WTC11 (cell line): Measurements from ENCODE around the gene ZFR2. TPM values are rescaled to one million over a fixed set of nuclear protein-coding genes. Genes with fewer than 3 reads are reported as not detected.

ENCODE experiments used
- ATAC-seq: fragments of 200-7000 bp; cut with Tn5 transposase; 2 replicates; pipeline ENCODE4 v1.10.0; 2021; ENCODE audit warnings: mild to moderate bottlenecking, moderate library complexity
- CTCF ChIA-PET: fragments of 300-600 bp; sonication (Branson Sonifier 250); formaldehyde crosslinking; loops from one replicate; lab custom pipeline; 2021; ENCODE audit warnings: antibody characterized with exemption; lab: Charles Lee
- POLR2A ChIA-PET: fragments of 350-600 bp; sonication (Branson Sonifier 250); formaldehyde crosslinking; loops from one replicate; lab custom pipeline; 2021; ENCODE audit warnings: antibody characterized with exemption; lab: Charles Lee
- DNase-seq: peaks from one replicate; pipeline ENCODE4 v3.0.0; 2021; ENCODE audit warnings: low spot score
- H3K27ac Mint-ChIP-seq: 2 replicates; pipeline ENCODE4 v1.8.0; 2021; ENCODE audit warnings: mixed read lengths
- H3K27me3 Mint-ChIP-seq: 2 replicates; pipeline ENCODE4 v1.8.0; 2021; ENCODE audit warnings: low read depth, mild to moderate bottlenecking, moderate library complexity, mixed read lengths
- H3K36me3 Mint-ChIP-seq: 2 replicates; pipeline ENCODE4 v1.8.0; 2021; ENCODE audit warnings: mixed read lengths
- H3K4me1 Mint-ChIP-seq: 2 replicates; pipeline ENCODE4 v1.8.0; 2022; ENCODE audit warnings: mixed read lengths
- H3K4me3 Mint-ChIP-seq: 2 replicates; pipeline ENCODE4 v1.8.0; 2021; ENCODE audit warnings: mild to moderate bottlenecking, moderate library complexity, mixed read lengths
- H3K9me3 Mint-ChIP-seq: 2 replicates; pipeline ENCODE4 v1.8.0; 2021; ENCODE audit warnings: mixed read lengths
- ATF6 ChIP-seq: sonication (generic); formaldehyde crosslinking; IDR thresholded peaks from 2 replicates; pipeline ENCODE4 v1.8.1; 2023; ENCODE audit warnings: mild to moderate bottlenecking, missing genetic modification reagents
- ETV6 ChIP-seq: sonication (generic); formaldehyde crosslinking; IDR thresholded peaks from 2 replicates; pipeline ENCODE4 v1.8.1; 2022; ENCODE audit warnings: mild to moderate bottlenecking, missing genetic modification reagents
- FOXP1 ChIP-seq: sonication (generic); formaldehyde crosslinking; IDR thresholded peaks from 2 replicates; pipeline ENCODE4 v1.8.0; 2022; ENCODE audit warnings: missing genetic modification reagents, mild to moderate bottlenecking, moderate library complexity, borderline replicate concordance
- NFE2L1 ChIP-seq: sonication (generic); formaldehyde crosslinking; IDR thresholded peaks from 2 replicates; pipeline ENCODE4 v1.8.1; 2023; ENCODE audit warnings: missing genetic modification reagents
- RELA ChIP-seq: sonication (generic); formaldehyde crosslinking; IDR thresholded peaks from 2 replicates; pipeline ENCODE4 v1.8.1; 2022; ENCODE audit warnings: missing genetic modification reagents, mild to moderate bottlenecking, borderline replicate concordance
- TP53 ChIP-seq: sonication (generic); formaldehyde crosslinking; IDR thresholded peaks from 2 replicates; pipeline ENCODE4 v1.8.1; 2023; ENCODE audit warnings: mild to moderate bottlenecking, missing genetic modification reagents
- USF1 ChIP-seq: sonication (generic); formaldehyde crosslinking; IDR thresholded peaks from 2 replicates; pipeline ENCODE4 v1.8.0; 2022; ENCODE audit warnings: mild to moderate bottlenecking, missing genetic modification reagents
- ZNF121 ChIP-seq: sonication (generic); formaldehyde crosslinking; IDR thresholded peaks from 2 replicates; pipeline ENCODE4 v1.8.0; 2023; ENCODE audit warnings: missing genetic modification reagents
- ZNF219 ChIP-seq: sonication (generic); formaldehyde crosslinking; IDR thresholded peaks from 2 replicates; pipeline ENCODE4 v1.8.0; 2023; ENCODE audit warnings: missing genetic modification reagents, mild to moderate bottlenecking, borderline replicate concordance
- ZNF423 ChIP-seq: fragments of 250-450 bp; sonication (Bioruptor Pico); IDR thresholded peaks from 2 replicates; pipeline ENCODE4 v2.1.2; 2022; ENCODE audit warnings: mild to moderate bottlenecking, moderate library complexity
- total RNA-seq: library from RNA; stranded (reverse); gene quantifications from 3 replicates; pipeline ENCODE4 v1.2.3, GENCODE V29; 2021
- TF ChIP-seq, protein P1 (sequence below): sonication (generic); formaldehyde crosslinking; IDR thresholded peaks from 2 replicates; pipeline ENCODE4 v1.8.1; 2023; ENCODE audit warnings: mild to moderate bottlenecking, missing genetic modification reagents, borderline replicate concordance

The ZFR2 gene
- total RNA-seq, 1 experiment from 2014 or later = 17.5 TPM

DNA sequence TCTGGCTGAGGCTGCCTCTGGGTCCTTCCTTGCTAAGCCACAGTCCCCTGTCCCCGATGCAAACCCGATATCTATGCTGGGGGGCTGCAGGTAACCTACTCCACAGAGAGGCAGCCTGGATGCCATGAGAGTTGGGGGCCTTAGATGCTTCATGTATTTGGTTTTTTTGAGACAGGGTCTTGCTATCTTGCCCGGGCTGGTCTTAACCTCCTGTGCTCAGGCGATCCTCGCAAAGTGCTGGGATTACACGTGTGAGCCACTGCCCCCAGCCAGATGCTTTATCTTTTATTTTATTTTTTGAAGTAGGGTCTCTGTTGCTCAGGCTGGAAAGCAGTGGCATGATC, 13.2 kb upstream of the ZFR2 start:
- ATAC-seq = no peak
- peaks cover 13% of the 10 kb centered on the region; the same call in 1 of the 2 replicates for H3K4me1 Mint-ChIP-seq
- no peaks in the 10 kb centered on the region for H3K36me3 Mint-ChIP-seq
- no peak overlapping the region for H3K27ac Mint-ChIP-seq
- peak overlapping the region; percentile 85 for H3K4me3 Mint-ChIP-seq
- POLR2A ChIA-PET = interaction anchor here (0.9 to 2.0 kb wide), 3 partner anchors 13 to 103 kb away, joined by 3 to 16 read pairs (median 3); partner anchors contain the start of genes EEF2, NMRK2 and ZFR2
- TF ChIP-seq ZNF121 = peak; percentile 89
- TF ChIP-seq, protein P1, sequence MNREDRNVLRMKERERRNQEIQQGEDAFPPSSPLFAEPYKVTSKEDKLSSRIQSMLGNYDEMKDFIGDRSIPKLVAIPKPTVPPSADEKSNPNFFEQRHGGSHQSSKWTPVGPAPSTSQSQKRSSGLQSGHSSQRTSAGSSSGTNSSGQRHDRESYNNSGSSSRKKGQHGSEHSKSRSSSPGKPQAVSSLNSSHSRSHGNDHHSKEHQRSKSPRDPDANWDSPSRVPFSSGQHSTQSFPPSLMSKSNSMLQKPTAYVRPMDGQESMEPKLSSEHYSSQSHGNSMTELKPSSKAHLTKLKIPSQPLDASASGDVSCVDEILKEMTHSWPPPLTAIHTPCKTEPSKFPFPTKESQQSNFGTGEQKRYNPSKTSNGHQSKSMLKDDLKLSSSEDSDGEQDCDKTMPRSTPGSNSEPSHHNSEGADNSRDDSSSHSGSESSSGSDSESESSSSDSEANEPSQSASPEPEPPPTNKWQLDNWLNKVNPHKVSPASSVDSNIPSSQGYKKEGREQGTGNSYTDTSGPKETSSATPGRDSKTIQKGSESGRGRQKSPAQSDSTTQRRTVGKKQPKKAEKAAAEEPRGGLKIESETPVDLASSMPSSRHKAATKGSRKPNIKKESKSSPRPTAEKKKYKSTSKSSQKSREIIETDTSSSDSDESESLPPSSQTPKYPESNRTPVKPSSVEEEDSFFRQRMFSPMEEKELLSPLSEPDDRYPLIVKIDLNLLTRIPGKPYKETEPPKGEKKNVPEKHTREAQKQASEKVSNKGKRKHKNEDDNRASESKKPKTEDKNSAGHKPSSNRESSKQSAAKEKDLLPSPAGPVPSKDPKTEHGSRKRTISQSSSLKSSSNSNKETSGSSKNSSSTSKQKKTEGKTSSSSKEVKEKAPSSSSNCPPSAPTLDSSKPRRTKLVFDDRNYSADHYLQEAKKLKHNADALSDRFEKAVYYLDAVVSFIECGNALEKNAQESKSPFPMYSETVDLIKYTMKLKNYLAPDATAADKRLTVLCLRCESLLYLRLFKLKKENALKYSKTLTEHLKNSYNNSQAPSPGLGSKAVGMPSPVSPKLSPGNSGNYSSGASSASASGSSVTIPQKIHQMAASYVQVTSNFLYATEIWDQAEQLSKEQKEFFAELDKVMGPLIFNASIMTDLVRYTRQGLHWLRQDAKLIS (CRISPR knock-in tag) = no peak
- TF ChIP-seq, all 79 proteins: peak for 1
- CTCF ChIA-PET = interaction anchor here (2.6 kb wide), 1 partner anchor 105 kb away, joined by 28 read pairs; no protein-coding TSS in a partner anchor
- Mint-ChIP-seq H3K27me3 (peaks cover 10% of the 10 kb centered on the region), H3K9me3 (no peaks in the 10 kb centered on the region)
- DNase-seq = no peak

DNA sequence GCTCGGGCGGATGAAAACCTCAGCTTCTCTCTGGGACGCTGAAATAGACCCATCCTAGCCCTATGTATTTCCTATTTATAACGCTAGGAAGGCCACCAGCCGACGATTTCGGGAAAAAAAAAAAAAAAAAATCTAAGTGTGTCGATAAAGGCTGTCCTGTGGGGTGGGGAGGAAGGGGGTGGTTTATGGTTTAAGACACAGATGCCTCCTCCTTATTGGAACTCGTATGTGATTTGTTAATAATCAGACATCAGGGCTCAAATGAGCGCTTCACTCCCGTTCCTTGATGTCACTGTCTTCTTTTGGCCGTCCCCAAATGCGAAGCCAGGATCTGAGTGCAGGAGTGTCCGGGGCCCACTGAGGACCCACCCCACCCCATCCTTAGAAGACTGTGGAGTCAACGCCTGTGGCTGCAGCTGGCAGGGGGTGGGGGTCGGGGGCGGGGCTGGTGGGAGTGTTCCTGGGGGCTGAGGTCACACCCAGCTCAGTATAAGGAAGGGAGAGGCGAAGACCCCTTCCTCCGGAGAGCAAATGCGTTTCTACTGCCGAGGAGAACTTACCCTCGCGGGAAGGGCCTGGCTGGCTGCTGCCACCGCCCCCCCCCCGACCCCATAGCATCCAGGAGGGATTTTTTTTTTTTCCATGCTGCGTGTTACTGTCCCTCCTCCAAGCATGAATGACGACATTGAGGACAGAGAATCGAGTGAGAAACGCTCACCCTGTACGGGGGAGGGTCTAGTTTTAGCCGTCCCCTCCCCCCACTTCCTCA, 12.6 kb upstream of the ZFR2 start:
- peak overlapping the region; percentile 85 for H3K4me3 Mint-ChIP-seq
- peak; percentile 34 for DNase-seq
- peak overlapping the region; percentile 54; the same call in 1 of the 2 replicates for H3K27ac Mint-ChIP-seq
- CTCF ChIA-PET = interaction anchor here (0.6 to 2.6 kb wide), 23 partner anchors 8 to 1869 kb away, joined by 3 to 28 read pairs (median 6); partner anchors contain the start of genes DAPK3, MRPL54, NMRK2 and ZFR2
- POLR2A ChIA-PET = interaction anchor here (0.7 to 2.0 kb wide), 8 partner anchors 13 to 353 kb away, joined by 3 to 16 read pairs (median 3); partner anchors contain the start of genes EEF2, NMRK2, PIAS4 and ZFR2
- TF ChIP-seq RELA (CRISPR knock-in tag) (no peak), TP53 (CRISPR knock-in tag) (no peak), FOXP1 (CRISPR knock-in tag) (no peak), ATF6 (no peak), ZNF219 (CRISPR knock-in tag) (no peak)
- peaks cover 13% of the 10 kb centered on the region; the same call in 1 of the 2 replicates for H3K4me1 Mint-ChIP-seq
- peak; percentile 34 for ATAC-seq
- H3K27me3 Mint-ChIP-seq = peaks cover 10% of the 10 kb centered on the region
- H3K9me3 Mint-ChIP-seq = no peaks in the 10 kb centered on the region
- no peaks in the 10 kb centered on the region for H3K36me3 Mint-ChIP-seq

DNA sequence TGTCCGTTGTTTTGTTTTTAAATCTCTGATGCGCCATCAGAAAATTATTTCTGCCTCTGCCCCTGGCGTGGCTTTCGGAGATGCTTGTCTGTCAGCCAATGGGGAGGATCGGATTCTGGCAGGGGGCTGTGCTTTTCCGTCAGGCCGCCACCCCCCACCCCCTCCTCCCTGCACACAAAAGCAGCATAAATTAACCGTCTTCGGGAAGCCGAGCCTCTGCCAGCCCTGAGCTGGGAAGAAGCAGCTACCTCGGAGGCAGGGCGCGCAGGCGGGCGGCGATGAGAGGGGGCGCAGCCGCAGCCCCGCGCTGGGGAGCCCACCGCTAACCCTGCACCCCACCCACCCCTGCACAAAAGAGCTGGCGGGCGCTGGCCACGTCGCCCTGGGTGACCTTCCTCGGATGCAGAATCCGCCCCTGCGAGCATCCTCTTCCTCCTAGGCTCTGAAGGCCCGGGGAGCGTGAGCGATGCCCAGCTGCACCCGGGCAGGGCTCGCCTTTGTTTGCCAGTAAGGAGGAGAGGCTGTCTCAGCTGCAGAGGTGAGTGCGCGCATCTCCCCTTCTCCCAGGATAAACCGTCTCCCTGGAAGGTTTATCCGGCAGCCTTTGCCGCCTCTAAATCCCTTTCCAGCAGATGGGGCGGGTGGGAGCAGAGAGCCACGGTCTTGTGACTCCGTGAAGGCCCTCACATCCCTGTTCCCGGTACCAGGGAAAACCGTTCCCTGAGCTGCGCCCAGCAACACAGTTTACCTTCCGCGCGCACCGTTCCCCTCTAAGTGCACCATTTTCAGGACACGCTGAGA, 11.8 kb upstream of the ZFR2 start, which contains the start of gene ATCAY:
ATCAY (plus strand) TSS at position 215 of the 801 bp plus-strand sequence. CDS start 5,083 bp downstream, outside the sequence.
- H3K27ac Mint-ChIP-seq = peak within 1 kb of the TSS; percentile 54; the same call in 1 of the 2 replicates
- H3K4me3 Mint-ChIP-seq = peak within 1 kb of the TSS; percentile 85
- ChIA-PET CTCF (interaction anchor here (0.6 to 2.6 kb wide), 26 partner anchors 9 to 1870 kb away, joined by 3 to 28 read pairs (median 5); partner anchors contain the start of genes DAPK3, MRPL54, NMRK2 and ZFR2), POLR2A (interaction anchor here (0.7 to 2.0 kb wide), 8 partner anchors 10 to 352 kb away, joined by 3 to 16 read pairs (median 4); partner anchors contain the start of genes EEF2, NMRK2, PIAS4 and ZFR2)
- TF ChIP-seq ETV6 (CRISPR knock-in tag) (0 out of 2 replicates have a peak, but pooled peaks have one; percentile 36), USF1 (CRISPR knock-in tag) (peak; percentile 21; the same call in 1 of the 2 replicates), NFE2L1 (no peak), ZNF423 (CRISPR knock-in tag) (no peak)
- H3K36me3 Mint-ChIP-seq = no peaks in the 10 kb centered on the region
- H3K9me3 Mint-ChIP-seq = no peaks in the 10 kb centered on the region
- H3K4me1 Mint-ChIP-seq = peaks cover 13% of the 10 kb centered on the region; the same call in 1 of the 2 replicates
- ATAC-seq (peak; percentile 71), DNase-seq (peak; percentile 69)
- peaks cover 10% of the 10 kb centered on the region for H3K27me3 Mint-ChIP-seq
